Glomerular endothelial cell (primary cell): Measurements from ENCODE around the gene KLHL2. TPM values are rescaled to one million over a fixed set of nuclear protein-coding genes. Genes with fewer than 3 reads are reported as not detected.
A peak's percentile ranks its signal among the peaks of the same experiment; 100 is the strongest.
"Not testable (repeated sequence)": the region's sequence is repeated elsewhere in the genome, so short reads cannot be mapped to it uniquely, and the experiment has no call there.

ENCODE experiments used
- DNase-seq: peaks from one replicate; pipeline ENCODE4 v3.0.0-alpha.2; 2011; ENCODE audit warnings: low read depth, low spot score; ENCODE audit errors: extremely low read depth
- total RNA-seq: library from RNA; depleted of rRNA; stranded (reverse); fragments of >200 nt; gene quantifications from 2 replicates; pipeline ENCODE4 v1.2.3, GENCODE V29; 2015

The KLHL2 gene
- total RNA-seq, 1 donor from 2014 or later: 26.3 TPM

DNA sequence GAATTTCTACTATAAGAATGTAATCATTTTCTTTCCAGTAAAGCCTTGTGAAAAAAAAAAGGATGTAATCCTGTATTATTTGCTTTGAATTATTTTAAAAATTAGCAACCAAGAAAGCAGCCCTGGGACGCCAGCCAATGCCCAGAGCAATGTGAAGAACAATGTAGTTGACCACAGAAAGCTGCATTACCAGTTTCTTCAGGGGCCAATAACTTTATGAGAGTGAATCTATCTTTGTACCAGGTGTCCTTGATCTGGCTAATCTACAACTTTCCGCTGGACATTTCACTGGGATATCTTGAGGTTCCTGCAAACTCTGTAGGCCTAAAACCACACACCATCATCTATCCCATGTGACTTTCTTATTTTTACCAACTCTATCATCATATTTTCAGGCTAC is 7.6 kb upstream of the KLHL2 start:
- DNase-seq: no peak

DNA sequence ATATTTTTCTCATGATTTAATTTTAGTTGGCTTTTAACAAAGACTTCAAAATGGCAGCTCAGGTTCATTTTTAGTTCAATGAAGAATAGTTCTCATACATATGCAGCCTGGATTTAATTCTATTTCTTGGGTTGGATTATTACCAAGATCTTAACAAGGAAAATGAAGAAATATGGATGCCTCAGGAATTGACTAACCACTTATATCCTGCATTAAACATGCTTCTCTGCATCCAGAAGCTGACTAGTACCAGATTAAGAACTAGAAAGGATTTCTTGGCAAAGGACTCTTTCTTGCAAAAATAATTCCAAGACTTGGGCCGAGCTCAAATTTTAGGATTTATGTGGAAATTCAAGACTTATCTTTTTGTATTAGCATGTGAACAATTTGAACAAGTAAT is 5.6 kb upstream of the KLHL2 start:
- no peak for DNase-seq

DNA sequence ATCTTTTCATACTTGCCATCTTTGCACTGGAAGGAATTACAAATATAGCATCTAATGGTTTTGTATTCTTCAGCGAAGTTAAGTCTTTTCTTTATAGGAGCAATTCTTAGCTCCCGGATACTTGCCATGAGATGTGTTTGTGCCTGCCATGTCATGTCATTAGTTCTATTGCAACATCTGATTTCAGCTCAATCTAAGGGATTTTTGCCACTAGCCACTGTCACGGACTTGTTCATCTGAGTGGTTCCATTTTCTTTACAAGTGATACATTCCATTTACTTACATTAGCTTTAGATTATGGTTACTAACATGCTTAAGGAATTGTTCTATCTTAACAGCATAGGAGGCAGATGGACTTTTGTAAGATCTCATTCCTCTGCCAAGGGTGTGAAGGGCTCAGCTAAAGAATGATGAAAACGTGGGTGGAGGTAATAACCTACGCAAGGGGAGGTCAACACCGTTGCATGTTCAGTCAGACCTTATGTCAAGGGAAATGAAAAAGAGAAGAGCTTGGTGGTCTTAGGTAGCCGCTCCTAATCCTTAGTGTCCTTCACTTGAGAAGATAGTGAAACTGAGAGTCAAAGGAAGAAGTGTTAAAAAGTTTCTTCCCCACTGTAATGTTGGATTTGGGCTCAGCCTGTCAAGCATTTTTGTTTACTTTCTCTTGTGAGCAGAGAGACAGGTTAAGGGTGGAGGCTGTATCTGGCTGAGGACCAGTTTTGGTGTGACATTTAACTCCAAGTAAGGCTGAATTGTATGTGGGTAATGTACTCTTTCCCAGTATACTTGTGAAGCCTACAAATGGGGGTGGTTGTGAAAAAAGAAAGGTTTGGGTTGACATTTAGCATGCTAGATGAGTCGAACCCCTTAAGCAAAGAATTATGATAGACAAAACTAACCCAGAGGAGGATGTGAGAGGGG is 3.6 kb upstream of the KLHL2 start:
- DNase-seq: no peak

DNA sequence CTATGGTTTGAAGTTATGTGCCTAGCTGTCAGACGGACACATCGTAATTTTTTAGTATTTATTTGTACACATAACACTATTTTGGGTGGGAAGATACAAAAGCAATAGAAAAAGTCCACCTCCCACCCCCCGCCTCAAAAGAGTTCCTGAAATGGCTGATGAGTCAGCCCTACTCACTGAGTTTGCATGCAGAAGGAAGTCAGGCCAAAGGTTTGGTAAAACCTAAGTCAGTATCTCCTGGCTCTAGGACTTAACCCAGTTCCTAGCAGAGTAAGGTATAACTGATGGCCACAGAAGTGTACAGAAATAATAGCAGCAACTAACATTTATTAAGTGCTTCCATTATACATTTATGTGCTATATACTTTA is 2.9 kb upstream of the KLHL2 start:
- DNase-seq: no peak

- DNase-seq: no peak
Measured at GRCh38 chr4:165207016-165207430, 338 bp upstream of the KLHL2 start.

DNA sequence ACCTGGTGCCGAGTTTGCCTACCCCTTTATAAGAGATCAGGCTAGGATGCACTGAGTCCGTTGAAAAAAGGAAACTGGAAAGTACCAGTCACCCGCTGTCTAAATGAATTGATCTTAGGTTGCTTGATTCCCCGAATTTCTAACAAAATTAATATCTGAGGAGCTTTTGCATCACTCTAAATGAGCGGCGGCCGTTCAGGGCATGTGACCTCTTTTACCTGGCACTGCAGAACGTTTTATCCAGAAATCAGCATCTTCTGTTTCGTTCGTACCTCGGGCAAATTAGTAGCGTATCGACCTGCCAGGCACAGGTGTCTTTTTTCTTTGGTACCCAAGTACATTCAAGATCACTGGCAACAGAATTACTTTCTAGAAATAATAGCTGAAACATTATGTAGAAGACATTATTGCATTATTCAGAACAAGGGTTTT is 876 bp downstream of the KLHL2 start:
- DNase-seq: no peak

GRCh38 chr4:165208741-165209388 is 1.5 kb downstream of the KLHL2 start:
- DNase-seq: no peak

GRCh38 chr4:165209796-165210195 is 2.4 kb downstream of the KLHL2 start:
- no peak for DNase-seq

DNA sequence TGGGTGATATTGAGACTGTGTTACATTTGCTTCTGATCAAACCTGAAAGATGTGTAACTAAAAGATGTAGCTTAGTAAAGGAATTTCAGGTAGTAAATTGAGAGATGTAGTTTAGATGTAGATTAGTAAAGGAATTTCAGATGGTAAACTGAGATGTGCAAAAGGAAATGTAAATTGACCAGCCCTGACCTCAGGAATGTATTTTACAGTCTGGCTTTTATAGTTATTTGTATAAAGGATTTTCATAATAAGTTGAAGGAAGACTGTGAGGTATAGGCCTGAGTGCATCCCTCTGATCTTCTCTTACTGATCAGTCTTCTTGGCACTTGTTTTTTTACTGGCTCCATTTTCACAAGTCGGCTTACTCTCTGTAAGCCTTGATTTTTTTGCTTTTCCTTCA is 3.2 kb downstream of the KLHL2 start:
- no peak for DNase-seq

DNA sequence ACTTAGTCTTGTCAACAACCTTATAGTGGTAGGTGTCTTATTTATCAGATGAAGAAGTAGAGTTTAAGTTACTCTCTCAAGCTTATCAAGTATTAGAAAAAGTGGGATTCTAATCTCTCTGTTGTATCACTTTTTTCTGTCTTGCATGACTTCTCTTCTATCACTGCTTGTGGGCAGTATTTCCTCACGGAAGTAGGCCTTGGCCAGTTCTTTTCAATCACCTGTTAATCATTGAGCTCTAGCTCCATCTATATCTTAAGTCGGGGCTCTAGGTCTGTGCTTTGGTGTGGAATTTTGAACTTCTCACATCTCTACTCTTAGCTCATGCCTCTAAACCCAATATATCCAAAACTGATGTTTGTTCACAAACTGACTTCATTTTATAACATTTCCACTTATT is 5.3 kb downstream of the KLHL2 start:
- DNase-seq: not testable (repeated sequence)

GRCh38 chr4:165213404-165213803 is 6.0 kb downstream of the KLHL2 start:
- DNase-seq: not testable (repeated sequence)

DNA sequence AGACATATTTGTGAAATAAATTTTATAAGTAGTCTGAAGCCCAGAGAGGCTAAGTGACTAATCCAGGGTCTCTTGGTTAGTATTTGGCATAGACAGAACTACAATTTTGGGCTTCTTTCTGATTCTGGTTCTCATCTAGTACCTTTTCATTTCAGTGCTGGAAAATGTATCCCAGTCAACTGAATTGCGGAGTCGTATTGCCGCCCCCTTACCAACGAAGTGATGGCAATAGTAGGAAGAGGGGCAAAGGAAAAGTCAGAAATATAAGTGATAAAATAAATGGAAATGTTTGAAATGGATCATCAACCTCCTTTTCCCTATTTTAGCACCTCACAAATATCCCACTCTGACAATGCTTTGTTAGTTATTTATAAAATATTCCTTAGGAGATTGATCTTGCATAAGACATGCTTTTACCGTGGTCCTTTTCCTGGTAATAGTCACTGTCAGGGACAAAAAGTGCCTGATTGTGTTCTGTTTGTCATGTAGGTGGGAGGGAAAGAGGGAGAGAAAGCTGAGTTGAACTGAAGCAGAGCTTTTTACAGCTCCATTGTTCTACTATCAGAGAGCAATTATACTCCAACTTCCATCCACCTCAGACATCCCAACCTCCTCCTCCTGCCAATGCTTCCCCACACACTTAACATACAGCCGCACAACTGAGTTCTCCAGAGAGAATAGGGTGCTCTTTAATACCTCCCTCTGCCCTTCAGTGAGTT is 6.8 kb downstream of the KLHL2 start:
- DNase-seq: not testable (repeated sequence)

DNA sequence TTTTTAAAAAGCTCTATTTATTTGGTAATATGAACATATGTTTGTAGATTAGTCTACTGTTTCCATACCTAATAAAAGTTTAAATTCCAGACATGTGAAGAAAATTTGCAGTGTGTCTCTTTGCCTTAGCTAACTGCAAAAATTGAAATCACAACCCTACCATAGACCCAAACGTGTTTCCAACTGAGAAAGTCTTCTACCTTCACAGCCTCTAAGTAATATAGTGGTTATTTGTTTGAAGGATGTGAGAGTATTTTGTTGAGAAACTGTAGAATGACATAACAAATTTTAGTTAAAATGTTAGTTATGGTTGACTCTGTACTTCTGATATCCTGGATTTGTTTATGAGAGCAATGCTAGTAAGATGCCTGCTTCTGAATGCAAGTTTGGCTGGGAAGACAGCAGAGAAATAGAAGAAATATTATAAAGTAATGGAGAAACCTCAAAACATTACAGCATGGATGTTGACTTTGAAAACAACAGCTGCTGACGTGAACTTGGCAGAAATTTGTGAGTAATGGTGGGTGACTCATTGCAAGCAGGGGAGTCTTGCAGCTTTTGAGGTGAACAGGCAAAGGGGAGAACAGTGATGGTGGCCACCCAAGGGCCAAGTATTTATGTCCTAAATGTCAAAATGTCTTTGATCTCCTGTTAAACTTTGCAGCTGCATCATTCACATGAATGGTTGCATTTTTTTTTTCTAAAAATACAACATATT is 7.8 kb downstream of the KLHL2 start:
- DNase-seq: not testable (repeated sequence)

GRCh38 chr4:165215761-165216487 is 8.6 kb downstream of the KLHL2 start:
- not testable (repeated sequence) for DNase-seq

GRCh38 chr4:165217325-165217724 is 10.0 kb downstream of the KLHL2 start:
- DNase-seq: no peak

GRCh38 chr4:165221306-165221705 is 13.9 kb downstream of the KLHL2 start:
- DNase-seq: not testable (repeated sequence)

DNA sequence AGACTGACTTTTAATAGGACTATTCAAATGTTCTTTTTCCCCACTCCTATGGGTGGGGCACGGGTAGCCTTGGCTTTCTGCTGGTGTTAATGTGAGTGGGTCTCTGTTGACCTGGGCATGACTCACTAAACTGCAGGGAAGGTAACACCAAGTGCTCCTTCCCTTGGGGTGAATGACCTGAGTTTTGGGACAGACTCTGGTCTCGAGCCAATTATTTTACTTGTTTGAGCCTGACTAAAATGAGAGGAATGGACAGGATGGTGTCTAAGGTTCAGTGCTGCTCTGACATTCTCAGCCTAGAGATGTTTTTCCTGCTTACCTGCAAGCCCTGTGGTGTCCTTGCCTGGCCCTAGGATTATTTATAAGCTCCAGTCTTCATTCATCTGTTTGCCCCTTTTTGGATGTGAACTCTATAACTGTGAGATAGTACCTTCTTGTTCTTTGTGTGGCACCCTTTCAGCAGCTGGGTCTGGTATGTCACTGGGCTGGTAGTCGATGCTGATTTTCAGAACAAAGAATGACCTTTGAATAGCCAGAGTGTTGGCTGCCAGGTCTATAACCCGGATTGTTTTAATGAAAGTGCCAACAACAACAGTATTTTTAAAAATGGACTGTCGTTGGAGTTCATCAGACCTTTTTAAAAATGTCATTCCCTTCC is 14.8 kb downstream of the KLHL2 start:
- DNase-seq: not testable (repeated sequence)

- peak; percentile 88 for DNase-seq
Measured at GRCh38 chr4:165222651-165222994, 15.3 kb downstream of the KLHL2 start.

DNA sequence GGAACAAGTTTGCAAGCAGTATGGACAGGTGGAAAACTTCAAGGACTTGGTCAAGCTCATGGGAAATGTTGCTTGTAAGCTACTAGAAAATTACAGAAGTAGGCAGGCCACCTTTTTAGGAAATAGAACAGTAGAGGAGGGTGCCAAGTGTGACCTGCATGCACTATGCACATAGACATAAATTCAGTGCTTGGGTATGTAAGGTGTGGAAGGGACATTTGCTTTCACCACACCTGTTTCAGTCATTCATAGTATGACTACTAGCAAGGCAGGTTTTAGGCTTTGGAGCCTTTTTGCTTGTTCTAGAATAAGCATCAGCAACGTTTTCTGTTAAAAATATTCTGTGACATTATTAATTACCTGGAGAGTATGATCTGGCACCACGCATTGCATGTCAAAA is 20.0 kb downstream of the KLHL2 start:
- not testable (repeated sequence) for DNase-seq
